GM21619 (cell line): ENCODE results near the gene SHISA7.

Experiments used
- ATAC-seq: cut with Tn5 transposase; IDR thresholded peaks from one replicate; pipeline ENCODE4 v1.9.1; 2021; ENCODE audit not compliant: unreplicated experiment

Gene SHISA7

GRCh38 chr19:55443045-55443823 is at the start of gene SHISA7:
Gene SHISA7 (minus strand): TSS chr19:55443300. CDS start chr19:55442863, 437 bp downstream.
- ATAC-seq = no peak

- no peak for ATAC-seq
Observed at GRCh38 chr19:55492362-55492944, 49.4 kb upstream of the SHISA7 start.

- ATAC-seq = no peak
Observed at GRCh38 chr19:55491546-55492360, 48.7 kb upstream of the SHISA7 start.

GRCh38 chr19:55490478-55491432 is 47.7 kb upstream of the SHISA7 start:
- ATAC-seq = no peak

- ATAC-seq = no peak
Observed at GRCh38 chr19:55489711-55490477, 46.8 kb upstream of the SHISA7 start.

- ATAC-seq = no peak
Observed at GRCh38 chr19:55488986-55489710, 46.0 kb upstream of the SHISA7 start.

- ATAC-seq = no peak
Observed at GRCh38 chr19:55487924-55488687, 45.0 kb upstream of the SHISA7 start, which contains the start of gene SSC5D. Gene SSC5D (plus strand): TSS chr19:55488436. CDS start chr19:55488590, 154 bp downstream.

GRCh38 chr19:55486971-55487923 is 44.1 kb upstream of the SHISA7 start:
- no peak for ATAC-seq

GRCh38 chr19:55486043-55486970 is 43.2 kb upstream of the SHISA7 start:
- ATAC-seq = no peak

- ATAC-seq = no peak
Observed at GRCh38 chr19:55485439-55486011, 42.4 kb upstream of the SHISA7 start.

DNA sequence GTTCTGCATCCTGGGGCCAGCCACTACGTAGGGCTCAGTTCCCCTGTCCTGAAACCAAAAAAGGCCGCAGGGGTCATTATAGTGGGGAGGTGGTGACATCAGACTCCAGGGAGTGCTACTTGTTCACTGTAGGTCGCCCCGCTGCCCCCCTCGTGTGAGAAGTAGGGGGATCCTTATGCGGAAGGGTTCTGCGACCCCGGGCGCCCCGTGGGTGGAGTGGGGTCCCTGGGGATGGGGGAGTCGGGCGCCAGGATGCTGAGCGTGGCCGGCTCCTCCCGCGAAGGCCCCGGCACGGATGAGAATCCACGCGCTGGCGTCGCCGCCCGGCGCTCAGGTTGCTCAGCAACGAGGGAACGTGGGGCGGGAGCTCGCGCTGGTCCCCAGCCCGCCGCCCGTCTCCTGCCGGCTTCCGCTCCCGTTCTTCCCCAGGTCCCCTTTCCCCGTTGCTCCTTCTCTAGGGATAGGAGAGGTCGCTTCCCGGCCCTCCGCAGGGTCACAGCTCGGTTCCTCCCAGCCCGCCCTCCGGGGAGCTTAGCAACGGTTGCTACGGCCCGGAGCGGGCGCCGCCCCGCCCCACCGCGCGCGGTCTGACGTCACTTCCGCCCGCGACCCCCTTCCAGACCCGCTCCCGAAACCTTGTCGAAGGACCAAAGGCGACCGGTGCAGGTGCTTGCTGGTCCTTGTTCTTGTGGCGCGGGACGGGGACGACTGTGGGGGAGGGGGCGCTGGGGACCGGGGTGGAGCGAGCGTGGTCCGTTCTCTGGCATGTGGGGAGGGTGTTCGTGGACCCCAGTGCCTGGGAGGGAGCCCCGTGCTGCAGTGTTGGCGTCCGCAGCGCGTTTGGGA is 41.7 kb upstream of the SHISA7 start, which contains the start of gene NAT14:
Gene NAT14 (plus strand): TSS at position 596 of the 846 bp plus-strand sequence. CDS start 521 bp downstream, outside the sequence.
- peak; percentile 66 for ATAC-seq

GRCh38 chr19:55483706-55484592 is 40.8 kb upstream of the SHISA7 start:
- no peak for ATAC-seq

DNA sequence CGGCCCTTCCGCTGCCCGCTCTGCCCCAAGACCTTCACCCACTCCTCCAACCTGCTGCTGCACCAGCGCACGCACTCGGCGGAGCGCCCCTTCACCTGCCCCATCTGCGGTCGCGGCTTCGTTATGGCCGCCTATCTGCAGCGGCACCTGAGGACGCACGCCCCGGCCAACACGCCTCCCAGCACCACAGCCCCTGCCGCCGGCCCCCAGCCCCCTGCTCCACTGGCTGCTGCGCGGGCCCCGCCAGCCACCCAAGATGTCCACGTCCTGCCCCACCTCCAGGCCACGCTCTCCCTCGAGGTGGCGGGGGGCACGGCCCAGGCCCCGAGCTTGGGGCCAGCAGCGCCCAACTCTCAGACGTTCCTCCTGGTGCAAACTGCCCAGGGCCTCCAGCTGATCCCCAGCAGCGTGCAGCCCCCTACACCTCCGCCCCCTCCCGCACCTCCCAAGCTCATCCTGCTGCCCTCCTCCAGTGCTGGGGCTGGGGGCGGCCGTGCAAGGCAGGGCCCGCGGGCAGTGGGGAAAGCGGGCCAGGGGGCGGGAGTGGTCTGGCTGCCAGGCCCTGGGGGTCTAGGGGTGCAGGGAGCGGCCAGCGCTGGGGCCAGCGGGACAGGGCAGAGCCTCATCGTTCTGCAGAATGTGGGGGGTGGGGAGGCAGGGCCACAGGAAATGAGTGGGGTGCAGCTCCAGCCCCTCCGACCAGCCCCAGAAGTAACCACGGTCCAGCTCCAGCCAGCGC is 40.0 kb upstream of the SHISA7 start:
- ATAC-seq = no peak
